ENCODE measurements around the gene ZFP36L2. TPM values are rescaled to one million over a fixed set of nuclear protein-coding genes. Genes with fewer than 3 reads are reported as not detected.
"Not testable (repeated sequence)": the region's sequence is repeated elsewhere in the genome, so short reads cannot be mapped to it uniquely, and the experiment has no call there.

The ZFP36L2 gene
- total RNA-seq, 6 experiments from 2014 or later = 20.8 to 50.0 (median 33.6) TPM

- H3K4me1 ChIP-seq = peaks cover 0 to 42% (median 12%) of the 10 kb centered on the region in 4 donors
- H3K36me3 ChIP-seq = no peaks in the 10 kb centered on the region
- DNase-seq = no peak
- WGBS (ENCODE audit: insufficient coverage, low coverage, low lambda C conversion rate, missing lambda C conversion rate) = 100% methylated on average over 2 of the region's 12 CpGs
- no peak overlapping the region for H3K4me3 ChIP-seq
- H3K9me3 ChIP-seq = no peaks in the 10 kb centered on the region
- no peaks in the 10 kb centered on the region for H3K27me3 ChIP-seq
- TF ChIP-seq POLR2A (IDR thresholded peaks at IDR 0.05) = no peak
- no peak for TF ChIP-seq CTCF (IDR thresholded peaks at IDR 0.05)
- peak in 2 of 4 donors; percentile 1 to 2 for ATAC-seq
- peak overlapping the region; percentile 56 to 87 (median 78) for H3K27ac ChIP-seq
- intact Hi-C loops (cut with DNase I) = no loop called here
These were observed 33.4 kb downstream of the ZFP36L2 start for GRCh38 chr2:43192744-43193651.

GRCh38 chr2:43191947-43192516 lies 34.4 kb downstream of the ZFP36L2 start:
- intact Hi-C loops (cut with DNase I) = no loop called here
- ATAC-seq (no peak), DNase-seq (no peak)
- Histone ChIP-seq H3K36me3 (no peaks in the 10 kb centered on the region), H3K4me1 (peaks cover 0 to 42% (median 12%) of the 10 kb centered on the region in 4 donors), H3K27me3 (no peaks in the 10 kb centered on the region), H3K9me3 (no peaks in the 10 kb centered on the region), H3K27ac (peak overlapping the region in 1 of 3 donors; percentile 87), H3K4me3 (no peak overlapping the region)
- peak in 1 of 4 donors; percentile 9 for TF ChIP-seq CTCF (IDR thresholded peaks at IDR 0.05)
- TF ChIP-seq POLR2A (IDR thresholded peaks at IDR 0.05) = no peak
- 60% methylated on average over 2 of the region's 3 CpGs for WGBS (ENCODE audit: insufficient coverage, low coverage, low lambda C conversion rate, missing lambda C conversion rate)

GRCh38 chr2:43190311-43191052 lies 35.9 kb downstream of the ZFP36L2 start:
- WGBS (ENCODE audit: insufficient coverage, low coverage, low lambda C conversion rate, missing lambda C conversion rate) = 89% methylated on average over 4 of the region's 10 CpGs
- H3K4me1 ChIP-seq = peaks cover 0 to 36% (median 12%) of the 10 kb centered on the region in 4 donors
- intact Hi-C loops (cut with DNase I) = no loop called here
- ATAC-seq = peak in 2 of 4 donors; percentile 9 to 30
- H3K27ac ChIP-seq = peak overlapping the region in 1 of 3 donors; percentile 33
- no peak for TF ChIP-seq POLR2A (IDR thresholded peaks at IDR 0.05)
- H3K9me3 ChIP-seq = no peaks in the 10 kb centered on the region
- H3K4me3 ChIP-seq = no peak overlapping the region
- no peaks in the 10 kb centered on the region for H3K36me3 ChIP-seq
- no peaks in the 10 kb centered on the region for H3K27me3 ChIP-seq
- DNase-seq = peak in 1 of 3 donors; percentile 43

GRCh38 chr2:43189861-43190260 lies 36.5 kb downstream of the ZFP36L2 start:
- H3K4me3 ChIP-seq; H3K27me3 ChIP-seq; ATAC-seq; H3K36me3 ChIP-seq; DNase-seq; intact Hi-C loops (cut with DNase I); H3K9me3 ChIP-seq: not testable (repeated sequence)
- peak overlapping the region in 1 of 3 donors; percentile 33 for H3K27ac ChIP-seq
- H3K4me1 ChIP-seq = peaks cover 0 to 31% (median 10%) of the 10 kb centered on the region in 4 donors
- 80% methylated on average over 1 of the region's 7 CpGs for WGBS (ENCODE audit: insufficient coverage, low coverage, low lambda C conversion rate, missing lambda C conversion rate)

GRCh38 chr2:43188561-43189386 lies 37.6 kb downstream of the ZFP36L2 start:
- no peak for DNase-seq
- H3K4me3 ChIP-seq = no peak overlapping the region
- H3K27ac ChIP-seq = no peak overlapping the region
- H3K9me3 ChIP-seq = no peaks in the 10 kb centered on the region
- 85% methylated on average over 6 of the region's 16 CpGs for WGBS (ENCODE audit: insufficient coverage, low coverage, low lambda C conversion rate, missing lambda C conversion rate)
- no peak for ATAC-seq
- TF ChIP-seq POLR2A (IDR thresholded peaks at IDR 0.05) (no peak), CTCF (IDR thresholded peaks at IDR 0.05) (no peak)
- peaks cover 0 to 21% (median 5%) of the 10 kb centered on the region in 4 donors for H3K4me1 ChIP-seq
- no peaks in the 10 kb centered on the region for H3K27me3 ChIP-seq
- intact Hi-C loops (cut with DNase I) = no loop called here
- no peaks in the 10 kb centered on the region for H3K36me3 ChIP-seq

Data from right lobe of liver (tissue), 6 donors.